ENCODE results near the gene FRS3. TPM values are rescaled to one million over a fixed set of nuclear protein-coding genes. Genes with fewer than 3 reads are reported as not detected.
A peak's percentile ranks its signal among the peaks of the same experiment; 100 is the strongest.

Gene FRS3
- total RNA-seq, 2 experiments from 2014 or later = 5.6 to 8.7 TPM

DNA sequence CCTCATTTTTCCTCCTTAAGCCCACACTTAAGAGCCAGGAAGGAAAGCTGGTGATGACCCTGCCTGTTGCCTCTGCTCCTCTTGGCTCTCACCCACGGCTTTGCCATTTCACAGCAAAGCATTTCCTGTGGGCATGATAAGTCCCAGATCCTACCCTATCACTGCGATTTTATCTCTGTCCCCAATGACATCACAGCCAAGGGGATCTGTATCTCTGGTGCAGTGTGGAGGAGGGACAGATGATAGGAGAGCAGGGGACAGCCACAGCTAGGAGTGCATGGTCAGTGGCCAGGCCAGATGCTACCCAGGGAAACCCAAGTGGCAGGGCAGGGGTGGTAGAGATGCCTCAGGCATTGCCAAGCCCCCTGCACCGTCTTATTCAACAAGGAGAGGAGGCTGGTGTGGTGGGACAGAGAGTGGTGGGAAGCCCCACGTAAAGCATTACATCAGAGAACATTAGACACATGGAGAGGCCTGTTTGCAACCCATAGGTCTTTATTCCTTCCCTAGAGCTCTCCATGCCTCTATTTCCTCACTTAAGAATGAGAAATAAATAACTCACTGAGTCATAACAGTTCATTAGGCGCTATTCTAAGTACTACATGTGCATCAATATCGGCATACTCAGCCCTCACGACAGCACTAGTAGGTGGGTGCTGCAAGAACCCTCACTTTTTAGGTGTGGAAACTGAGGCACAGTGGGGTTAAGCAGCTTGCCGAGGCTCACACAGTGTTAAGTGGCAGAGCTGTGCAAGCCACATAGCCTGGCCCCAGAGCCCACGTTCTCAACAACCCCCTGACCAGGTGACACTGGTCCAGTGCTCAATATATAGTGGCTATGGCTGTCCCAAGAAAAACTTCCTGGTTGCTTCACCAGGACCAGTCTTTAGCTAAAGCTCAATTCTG is 48.9 kb downstream of the FRS3 start:
- ChIA-PET POLR2A (interaction anchor here (0.6 to 8.3 kb wide), 5 partner anchors 11 to 316 kb away, joined by 3 to 118 read pairs (median 5); no protein-coding TSS in a partner anchor), CTCF (ENCODE audit: unreplicated experiment) (interaction anchor here (0.6 to 0.8 kb wide), 2 partner anchors 13 to 25 kb away, joined by 3 to 4 read pairs; no protein-coding TSS in a partner anchor)
- no peak overlapping the region for H2AFZ ChIP-seq (ENCODE audit: low read length)
- no peaks in the 10 kb centered on the region for H3K36me3 ChIP-seq (ENCODE audit: insufficient read depth, low read length)
- H3K4me3 ChIP-seq (ENCODE audit: low read depth, low read length, poor library complexity, severe bottlenecking) = peak overlapping the region; percentile 91
- H3K4me1 ChIP-seq (ENCODE audit: insufficient read depth, low read length, poor library complexity, severe bottlenecking) = peaks cover 82% of the 10 kb centered on the region
- TF ChIP-seq CTCF (conservative IDR thresholded peaks at IDR 0.05; ENCODE audit: low read length) (no peak), EZH2phosphoT487 (IDR thresholded peaks at IDR 0.05; ENCODE audit: borderline replicate concordance, low read depth, low read length) (no peak)
- H3K27ac ChIP-seq (ENCODE audit: low read depth, low read length, poor library complexity, severe bottlenecking) = peak overlapping the region; percentile 94
- H3K9me3 ChIP-seq (ENCODE audit: low read length) = no peaks in the 10 kb centered on the region
- peak overlapping the region; percentile 97 for H3K4me2 ChIP-seq (ENCODE audit: low read length)
- intact Hi-C loops (cut with micrococcal nuclease; ENCODE audit: unreplicated experiment) = loop anchor here (1.0 to 5.0 kb wide), 4 partner anchors 7 to 722 kb away; partner anchors contain the start of genes NFYA, OARD1 and TRERF1
- no peaks in the 10 kb centered on the region for H3K9me2 ChIP-seq (ENCODE audit: insufficient read depth, low read length)
- peaks cover 71% of the 10 kb centered on the region for H3K79me2 ChIP-seq (ENCODE audit: insufficient read depth, low read depth, low read length)
- no peak for DNase-seq (ENCODE audit: low spot score)
- H4K20me1 ChIP-seq (ENCODE audit: insufficient read depth, low read length) = peaks cover 4% of the 10 kb centered on the region; the same call in 1 of the 2 replicates
- BruUV-seq (replicated peaks) = no TSS peak

GRCh38 chr6:41729624-41730023 is 50.1 kb downstream of the FRS3 start:
- Histone ChIP-seq H3K27ac (ENCODE audit: low read depth, low read length, poor library complexity, severe bottlenecking) (peak overlapping the region; percentile 94), H2AFZ (ENCODE audit: low read length) (no peak overlapping the region), H3K36me3 (ENCODE audit: insufficient read depth, low read length) (no peaks in the 10 kb centered on the region), H4K20me1 (ENCODE audit: insufficient read depth, low read length) (peaks cover 4% of the 10 kb centered on the region; the same call in 1 of the 2 replicates), H3K9me3 (ENCODE audit: low read length) (no peaks in the 10 kb centered on the region), H3K9me2 (ENCODE audit: insufficient read depth, low read length) (no peaks in the 10 kb centered on the region), H3K4me2 (ENCODE audit: low read length) (peak overlapping the region; percentile 97), H3K79me2 (ENCODE audit: insufficient read depth, low read depth, low read length) (peaks cover 83% of the 10 kb centered on the region), H3K4me1 (ENCODE audit: insufficient read depth, low read length, poor library complexity, severe bottlenecking) (peaks cover 92% of the 10 kb centered on the region), H3K4me3 (ENCODE audit: low read depth, low read length, poor library complexity, severe bottlenecking) (peak overlapping the region; percentile 91)
- POLR2A ChIA-PET = interaction anchor here (0.6 to 8.3 kb wide), 2 partner anchors 24 to 82 kb away, joined by 3 to 118 read pairs; no protein-coding TSS in a partner anchor
- BruUV-seq (replicated peaks) = no TSS peak
- no peak for TF ChIP-seq EZH2phosphoT487 (IDR thresholded peaks at IDR 0.05; ENCODE audit: borderline replicate concordance, low read depth, low read length)
- no peak for TF ChIP-seq CTCF (conservative IDR thresholded peaks at IDR 0.05; ENCODE audit: low read length)
- CTCF ChIA-PET (ENCODE audit: unreplicated experiment) = interaction anchor here (0.5 kb wide), 1 partner anchor 505 kb away, joined by 3 read pairs; no protein-coding TSS in a partner anchor
- DNase-seq (ENCODE audit: low spot score) = no peak
- intact Hi-C loops (cut with micrococcal nuclease; ENCODE audit: unreplicated experiment) = loop anchor here (5.0 to 10.0 kb wide), 4 partner anchors 32 to 1015 kb away; partner anchors contain the start of genes NFYA, OARD1, TBCC and TRERF1
